HCEC 1CT (cell line): ENCODE results near the gene ZMIZ1.
A peak's percentile ranks its signal among the peaks of the same experiment; 100 is the strongest.

Source experiments
- DNase-seq: peaks from one replicate; pipeline ENCODE4 v3.0.0-alpha.2; 2017

The ZMIZ1 gene

GRCh38 chr10:79101560-79102497 lies 33.1 kb downstream of the ZMIZ1 start:
- no peak for DNase-seq

GRCh38 chr10:79102498-79102874 lies 33.7 kb downstream of the ZMIZ1 start:
- DNase-seq = no peak

- DNase-seq = no peak
These were observed 34.4 kb downstream of the ZMIZ1 start for GRCh38 chr10:79103129-79103528.

GRCh38 chr10:79103585-79103984 lies 34.8 kb downstream of the ZMIZ1 start:
- DNase-seq = no peak

GRCh38 chr10:79105150-79105739 lies 36.5 kb downstream of the ZMIZ1 start:
- no peak for DNase-seq

- no peak for DNase-seq
These were observed 37.1 kb downstream of the ZMIZ1 start for GRCh38 chr10:79105818-79106217.

- DNase-seq = no peak
These were observed 37.7 kb downstream of the ZMIZ1 start for GRCh38 chr10:79106256-79107050.

- no peak for DNase-seq
These were observed 39.0 kb downstream of the ZMIZ1 start for GRCh38 chr10:79107736-79108264.

- DNase-seq = no peak
These were observed 40.0 kb downstream of the ZMIZ1 start for GRCh38 chr10:79108728-79109127.

GRCh38 chr10:79111427-79111826 lies 42.7 kb downstream of the ZMIZ1 start:
- DNase-seq = peak; percentile 50

- no peak for DNase-seq
These were observed 43.3 kb downstream of the ZMIZ1 start for GRCh38 chr10:79111846-79112614.

GRCh38 chr10:79112881-79113431 lies 44.2 kb downstream of the ZMIZ1 start:
- peak; percentile 79 for DNase-seq

GRCh38 chr10:79113827-79114226 lies 45.1 kb downstream of the ZMIZ1 start:
- no peak for DNase-seq

GRCh38 chr10:79115302-79115701 lies 46.5 kb downstream of the ZMIZ1 start:
- no peak for DNase-seq

- DNase-seq = no peak
These were observed 47.6 kb downstream of the ZMIZ1 start for GRCh38 chr10:79116368-79116767.

GRCh38 chr10:79116801-79117723 lies 48.3 kb downstream of the ZMIZ1 start:
- peak; percentile 35 for DNase-seq

GRCh38 chr10:79118286-79119202 lies 49.8 kb downstream of the ZMIZ1 start:
- DNase-seq = no peak

GRCh38 chr10:79119306-79119705 lies 50.5 kb downstream of the ZMIZ1 start:
- DNase-seq = no peak

GRCh38 chr10:79123547-79123963 lies 54.8 kb downstream of the ZMIZ1 start:
- no peak for DNase-seq

- no peak for DNase-seq
These were observed 55.3 kb downstream of the ZMIZ1 start for GRCh38 chr10:79124066-79124465.
